GM18511 (cell line): ENCODE results near the gene SYNE1.

Source experiments
- ATAC-seq: cut with Tn5 transposase; IDR thresholded peaks from one replicate; pipeline ENCODE4 v1.9.1; 2021; ENCODE audit warnings: mild to moderate bottlenecking, moderate library complexity; ENCODE audit not compliant: unreplicated experiment

SYNE1 gene

GRCh38 chr6:152296648-152297376 lies 340.4 kb downstream of the SYNE1 start:
- no peak for ATAC-seq

- no peak for ATAC-seq
These were observed 341.2 kb downstream of the SYNE1 start for GRCh38 chr6:152295920-152296319.

- ATAC-seq, result no peak
These were observed 341.8 kb downstream of the SYNE1 start for GRCh38 chr6:152295346-152295745.

- no peak for ATAC-seq
These were observed 343.8 kb downstream of the SYNE1 start for GRCh38 chr6:152293404-152293803.

- ATAC-seq, result no peak
These were observed 344.6 kb downstream of the SYNE1 start for GRCh38 chr6:152292555-152292954.

GRCh38 chr6:152290693-152291092 lies 346.5 kb downstream of the SYNE1 start:
- ATAC-seq, result no peak

GRCh38 chr6:152277826-152278329 lies 359.3 kb downstream of the SYNE1 start:
- no peak for ATAC-seq

GRCh38 chr6:152273638-152274037 lies 363.5 kb downstream of the SYNE1 start:
- no peak for ATAC-seq

- no peak for ATAC-seq
These were observed 364.2 kb downstream of the SYNE1 start for GRCh38 chr6:152273002-152273401.

GRCh38 chr6:152272486-152272885 lies 364.7 kb downstream of the SYNE1 start:
- no peak for ATAC-seq

- peak; percentile 82 for ATAC-seq
These were observed 365.2 kb downstream of the SYNE1 start for GRCh38 chr6:152271776-152272464.

- no peak for ATAC-seq
These were observed 366.7 kb downstream of the SYNE1 start for GRCh38 chr6:152270301-152270925.

- ATAC-seq, result no peak
These were observed 368.2 kb downstream of the SYNE1 start for GRCh38 chr6:152268846-152269442.

- ATAC-seq, result no peak
These were observed 369.0 kb downstream of the SYNE1 start for GRCh38 chr6:152267967-152268845.

- no peak for ATAC-seq
These were observed 371.5 kb downstream of the SYNE1 start for GRCh38 chr6:152265651-152266050.

- no peak for ATAC-seq
These were observed 373.6 kb downstream of the SYNE1 start for GRCh38 chr6:152263582-152263981.

- ATAC-seq, result no peak
These were observed 376.0 kb downstream of the SYNE1 start for GRCh38 chr6:152261179-152261578.

- no peak for ATAC-seq
These were observed 377.9 kb downstream of the SYNE1 start for GRCh38 chr6:152259234-152259633.

GRCh38 chr6:152257581-152257980 lies 379.6 kb downstream of the SYNE1 start:
- no peak for ATAC-seq

- ATAC-seq, result no peak
These were observed 387.0 kb downstream of the SYNE1 start for GRCh38 chr6:152250127-152250526.
